ENCODE measurements around the gene MAN2C1.

DNA sequence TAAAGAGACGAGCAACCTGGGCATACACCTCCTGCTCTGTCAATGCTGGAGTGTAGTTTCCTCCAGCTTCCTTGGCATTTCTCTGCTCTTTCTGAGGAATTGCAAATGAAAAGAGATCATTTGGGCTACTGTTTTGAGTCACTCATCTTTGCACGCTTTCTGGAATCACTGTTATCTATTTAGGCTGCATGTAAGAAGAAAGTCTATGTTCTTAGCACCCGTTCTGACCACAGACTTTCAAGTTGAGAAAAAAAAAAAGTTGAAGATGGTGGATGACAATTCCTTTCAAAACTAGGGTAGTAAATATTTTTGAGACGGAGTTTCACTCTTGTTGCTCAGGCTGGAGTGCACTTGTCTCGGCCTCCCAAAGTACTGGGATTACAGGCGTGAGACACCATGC is 41.8 kb upstream of the MAN2C1 start:
- TF ChIP-seq, protein P1, sequence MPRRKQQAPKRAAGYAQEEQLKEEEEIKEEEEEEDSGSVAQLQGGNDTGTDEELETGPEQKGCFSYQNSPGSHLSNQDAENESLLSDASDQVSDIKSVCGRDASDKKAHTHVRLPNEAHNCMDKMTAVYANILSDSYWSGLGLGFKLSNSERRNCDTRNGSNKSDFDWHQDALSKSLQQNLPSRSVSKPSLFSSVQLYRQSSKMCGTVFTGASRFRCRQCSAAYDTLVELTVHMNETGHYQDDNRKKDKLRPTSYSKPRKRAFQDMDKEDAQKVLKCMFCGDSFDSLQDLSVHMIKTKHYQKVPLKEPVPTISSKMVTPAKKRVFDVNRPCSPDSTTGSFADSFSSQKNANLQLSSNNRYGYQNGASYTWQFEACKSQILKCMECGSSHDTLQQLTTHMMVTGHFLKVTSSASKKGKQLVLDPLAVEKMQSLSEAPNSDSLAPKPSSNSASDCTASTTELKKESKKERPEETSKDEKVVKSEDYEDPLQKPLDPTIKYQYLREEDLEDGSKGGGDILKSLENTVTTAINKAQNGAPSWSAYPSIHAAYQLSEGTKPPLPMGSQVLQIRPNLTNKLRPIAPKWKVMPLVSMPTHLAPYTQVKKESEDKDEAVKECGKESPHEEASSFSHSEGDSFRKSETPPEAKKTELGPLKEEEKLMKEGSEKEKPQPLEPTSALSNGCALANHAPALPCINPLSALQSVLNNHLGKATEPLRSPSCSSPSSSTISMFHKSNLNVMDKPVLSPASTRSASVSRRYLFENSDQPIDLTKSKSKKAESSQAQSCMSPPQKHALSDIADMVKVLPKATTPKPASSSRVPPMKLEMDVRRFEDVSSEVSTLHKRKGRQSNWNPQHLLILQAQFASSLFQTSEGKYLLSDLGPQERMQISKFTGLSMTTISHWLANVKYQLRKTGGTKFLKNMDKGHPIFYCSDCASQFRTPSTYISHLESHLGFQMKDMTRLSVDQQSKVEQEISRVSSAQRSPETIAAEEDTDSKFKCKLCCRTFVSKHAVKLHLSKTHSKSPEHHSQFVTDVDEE (CRISPR knock-in tag; IDR thresholded peaks at IDR 0.05), result no peak
- no peak for TF ChIP-seq TCF4 (CRISPR knock-in tag; IDR thresholded peaks at IDR 0.05; ENCODE audit: borderline replicate concordance)
- TF ChIP-seq ZNF8 (CRISPR knock-in tag; IDR thresholded peaks at IDR 0.05), result no peak
- TF ChIP-seq ZFP30 (CRISPR knock-in tag; IDR thresholded peaks at IDR 0.05), result no peak
- no peak for TF ChIP-seq ARNTL (CRISPR knock-in tag; IDR thresholded peaks at IDR 0.05; ENCODE audit: borderline replicate concordance, low read depth)
- no peak for TF ChIP-seq ZNF565 (CRISPR knock-in tag; conservative IDR thresholded peaks at IDR 0.05; ENCODE audit: low read depth)
- TF ChIP-seq, protein P2, sequence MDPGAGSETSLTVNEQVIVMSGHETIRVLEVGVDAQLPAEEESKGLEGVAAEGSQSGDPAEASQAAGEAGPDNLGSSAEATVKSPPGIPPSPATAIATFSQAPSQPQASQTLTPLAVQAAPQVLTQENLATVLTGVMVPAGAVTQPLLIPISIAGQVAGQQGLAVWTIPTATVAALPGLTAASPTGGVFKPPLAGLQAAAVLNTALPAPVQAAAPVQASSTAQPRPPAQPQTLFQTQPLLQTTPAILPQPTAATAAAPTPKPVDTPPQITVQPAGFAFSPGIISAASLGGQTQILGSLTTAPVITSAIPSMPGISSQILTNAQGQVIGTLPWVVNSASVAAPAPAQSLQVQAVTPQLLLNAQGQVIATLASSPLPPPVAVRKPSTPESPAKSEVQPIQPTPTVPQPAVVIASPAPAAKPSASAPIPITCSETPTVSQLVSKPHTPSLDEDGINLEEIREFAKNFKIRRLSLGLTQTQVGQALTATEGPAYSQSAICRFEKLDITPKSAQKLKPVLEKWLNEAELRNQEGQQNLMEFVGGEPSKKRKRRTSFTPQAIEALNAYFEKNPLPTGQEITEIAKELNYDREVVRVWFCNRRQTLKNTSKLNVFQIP (CRISPR knock-in tag; IDR thresholded peaks at IDR 0.05; ENCODE audit: borderline replicate concordance, low read depth), result no peak

Measured in SK-N-SH treated with all-trans-retinoic acid at 6 μM for 48 hours (cell line).